Muscle of leg (tissue), 16 donors: Measurements from ENCODE around the gene AFG3L2. TPM values are rescaled to one million over a fixed set of nuclear protein-coding genes. Genes with fewer than 3 reads are reported as not detected.

Experiments
- DNase-seq: peaks from one replicate; pipeline ENCODE4 v3.0.0; 2013
- H3K27ac ChIP-seq: one replicate; pipeline ENCODE4 v1.5.1; 2013; ENCODE audit warnings: mild to moderate bottlenecking, low read length, control low read depth
- H3K27me3 ChIP-seq: one replicate; pipeline ENCODE4 v1.6.1; 2013; ENCODE audit warnings: low read length; ENCODE audit not compliant: control insufficient read depth, insufficient read depth
- H3K36me3 ChIP-seq: one replicate; pipeline ENCODE4 v1.6.1; 2013; ENCODE audit warnings: low read length; ENCODE audit not compliant: control insufficient read depth, insufficient read depth
- H3K4me1 ChIP-seq: one replicate; pipeline ENCODE4 v1.6.1; 2013; ENCODE audit warnings: low read length; ENCODE audit not compliant: control insufficient read depth, insufficient read depth
- H3K4me3 ChIP-seq: one replicate; pipeline ENCODE4 v1.5.1; 2013; ENCODE audit warnings: low read length, control low read depth
- H3K9me3 ChIP-seq: replicated peaks from 2 replicates; pipeline ENCODE4 v1.6.1; 2013; ENCODE audit warnings: low read depth, low read length; ENCODE audit not compliant: control insufficient read depth
- WGBS: methylation state at CpG from one replicate; pipeline ENCODE4 v1.1.5; 2013; ENCODE audit warnings: missing lambda C conversion rate; ENCODE audit not compliant: insufficient coverage; 5-methylcytosine and 5-hydroxymethylcytosine counted together
- long read RNA-seq, 11 donors: transcript quantifications; one replicate each; lab custom pipeline, GENCODE V29; 2026
- polyA plus RNA-seq, 8 donors: library from polyadenylated mRNA; unstranded; fragments of 120-200 nt; gene quantifications; one replicate each; pipeline versions ENCODE4 v1.2.1 to v1.2.3, GENCODE V29; 2013; ENCODE audit warnings: inconsistent platforms in 1 of 8, low replicate concordance in 1 of 8; ENCODE audit not compliant: insufficient read length in 8 of 8, insufficient read depth in 1 of 8
- total RNA-seq: library from RNA; stranded (reverse); fragments of 120-200 nt; gene quantifications from one replicate; pipeline ENCODE4 v1.2.4, GENCODE V29; 2013

The AFG3L2 gene
- 46.1 TPM for total RNA-seq
- polyA plus RNA-seq, result 10 to 100 TPM; 41.0 to 50.4 (median 42.7) TPM
- long read RNA-seq, donor 1, transcript AFG3L2-201 (17 exons, 3,247 nt), result major isoform, 6 of 6 reads
- long read RNA-seq, donor 1, partial matches to known transcripts, result 0 of 6 reads
- long read RNA-seq, donor 1, other reads (novel, unspliced or antisense), result 0 of 6 reads
- long read RNA-seq, donor 2, partial matches to known transcripts, result 0 of 1 reads
- long read RNA-seq, donor 2, other reads (novel, unspliced or antisense), result 0 of 1 reads
- long read RNA-seq, donor 3, transcript AFG3L2-201 (17 exons, 3,247 nt), result major isoform, 11 of 26 reads
- long read RNA-seq, donor 3, partial matches to known transcripts, result 14 of 26 reads
- long read RNA-seq, donor 3, other reads (novel, unspliced or antisense), result 0 of 26 reads
- long read RNA-seq, donor 4, transcript AFG3L2-201 (17 exons, 3,247 nt), result major isoform, 7 of 7 reads
- long read RNA-seq, donor 4, partial matches to known transcripts, result 0 of 7 reads
- long read RNA-seq, donor 4, other reads (novel, unspliced or antisense), result 0 of 7 reads
- long read RNA-seq, donor 5, transcript AFG3L2-201 (17 exons, 3,247 nt), result major isoform, 7 of 29 reads
- long read RNA-seq, donor 5, partial matches to known transcripts, result 22 of 29 reads
- long read RNA-seq, donor 5, other reads (novel, unspliced or antisense), result 0 of 29 reads
- long read RNA-seq, donor 6, transcript AFG3L2-201 (17 exons, 3,247 nt), result major isoform, 9 of 27 reads
- long read RNA-seq, donor 6, partial matches to known transcripts, result 17 of 27 reads
- long read RNA-seq, donor 6, other reads (novel, unspliced or antisense), result 0 of 27 reads
- long read RNA-seq, donor 7, transcript AFG3L2-201 (17 exons, 3,247 nt), result major isoform, 7 of 25 reads
- long read RNA-seq, donor 7, partial matches to known transcripts, result 17 of 25 reads
- long read RNA-seq, donor 7, other reads (novel, unspliced or antisense), result 0 of 25 reads
- long read RNA-seq, donor 8, partial matches to known transcripts, result 0 of 5 reads
- long read RNA-seq, donor 8, other reads (novel, unspliced or antisense), result 0 of 5 reads
- long read RNA-seq, donor 9, partial matches to known transcripts, result 8 of 10 reads
- long read RNA-seq, donor 9, other reads (novel, unspliced or antisense), result 0 of 10 reads
- long read RNA-seq, donor 10, transcript AFG3L2-201 (17 exons, 3,247 nt), result major isoform, 10 of 28 reads
- long read RNA-seq, donor 10, partial matches to known transcripts, result 17 of 28 reads
- long read RNA-seq, donor 10, other reads (novel, unspliced or antisense), result 0 of 28 reads
- long read RNA-seq, donor 11, transcript AFG3L2-201 (17 exons, 3,247 nt), result major isoform, 5 of 19 reads
- long read RNA-seq, donor 11, partial matches to known transcripts, result 13 of 19 reads
- long read RNA-seq, donor 11, other reads (novel, unspliced or antisense), result 0 of 19 reads

GRCh38 chr18:12376754-12377555 lies at the start of gene AFG3L2:
Gene AFG3L2 (minus strand): TSS chr18:12377227. CDS start chr18:12377082, 145 bp downstream.
- Histone ChIP-seq H3K4me1 (peaks cover 22% of the 10 kb centered on the region), H3K4me3 (peak within 1 kb of the TSS; percentile 69), H3K36me3 (peaks cover 5% of the 10 kb centered on the region), H3K9me3 (no peaks in the 10 kb centered on the region), H3K27me3 (no peaks in the 10 kb centered on the region), H3K27ac (peak within 1 kb of the TSS; percentile 96)
- under 1% methylated on average over 91 of the region's 100 CpGs for WGBS
- peak; percentile 100 for DNase-seq

GRCh38 chr18:12424252-12424651 lies 47.2 kb upstream of the AFG3L2 start:
- peaks cover 6% of the 10 kb centered on the region for H3K4me1 ChIP-seq
- no CpG with 5 or more reads among the region's 4 CpGs for WGBS
- H3K9me3 ChIP-seq, result peaks cover 11% of the 10 kb centered on the region
- H3K27ac ChIP-seq, result no peak overlapping the region
- DNase-seq, result no peak
- no peak overlapping the region for H3K4me3 ChIP-seq
- no peaks in the 10 kb centered on the region for H3K27me3 ChIP-seq
- peaks cover 31% of the 10 kb centered on the region for H3K36me3 ChIP-seq

- peaks cover 27% of the 10 kb centered on the region for H3K36me3 ChIP-seq
- DNase-seq, result no peak
- H3K27ac ChIP-seq, result no peak overlapping the region
- H3K27me3 ChIP-seq, result no peaks in the 10 kb centered on the region
- H3K4me1 ChIP-seq, result peaks cover 6% of the 10 kb centered on the region
- H3K4me3 ChIP-seq, result no peak overlapping the region
- WGBS, result 56% methylated on average over 4 of the region's 5 CpGs
- peaks cover 11% of the 10 kb centered on the region for H3K9me3 ChIP-seq
Observed at GRCh38 chr18:12423820-12424219, 46.8 kb upstream of the AFG3L2 start.

- WGBS, result 91% methylated on average over 8 of the region's 10 CpGs
- Histone ChIP-seq H3K27me3 (no peaks in the 10 kb centered on the region), H3K27ac (no peak overlapping the region), H3K4me1 (peaks cover 6% of the 10 kb centered on the region), H3K4me3 (no peak overlapping the region), H3K36me3 (peaks cover 27% of the 10 kb centered on the region), H3K9me3 (peaks cover 11% of the 10 kb centered on the region)
- no peak for DNase-seq
Observed at GRCh38 chr18:12423393-12423792, 46.4 kb upstream of the AFG3L2 start.

- WGBS, result 78% methylated on average over 6 of the region's 9 CpGs
- DNase-seq, result no peak
- Histone ChIP-seq H3K27me3 (no peaks in the 10 kb centered on the region), H3K4me3 (no peak overlapping the region), H3K36me3 (peaks cover 23% of the 10 kb centered on the region), H3K9me3 (peaks cover 9% of the 10 kb centered on the region), H3K27ac (no peak overlapping the region), H3K4me1 (peaks cover 6% of the 10 kb centered on the region)
Observed at GRCh38 chr18:12422936-12423335, 45.9 kb upstream of the AFG3L2 start.

GRCh38 chr18:12421732-12422131 lies 44.7 kb upstream of the AFG3L2 start:
- peaks cover 2% of the 10 kb centered on the region for H3K9me3 ChIP-seq
- no peak overlapping the region for H3K27ac ChIP-seq
- WGBS, result 60% methylated on average over 4 of the region's 5 CpGs

GRCh38 chr18:12420821-12421421 lies 43.9 kb upstream of the AFG3L2 start:
- H3K4me3 ChIP-seq, result peak overlapping the region; percentile 33
- H3K9me3 ChIP-seq, result no peaks in the 10 kb centered on the region
- H3K36me3 ChIP-seq, result peaks cover 8% of the 10 kb centered on the region
- DNase-seq, result peak; percentile 60
- no peaks in the 10 kb centered on the region for H3K27me3 ChIP-seq
- peak overlapping the region; percentile 59 for H3K27ac ChIP-seq
- WGBS, result 4% methylated on average over 20 of the region's 27 CpGs
- peaks cover 11% of the 10 kb centered on the region for H3K4me1 ChIP-seq

More at GRCh38 chr18:12421732-12422131, 44.7 kb upstream of the AFG3L2 start:
- Histone ChIP-seq H3K36me3 (peaks cover 12% of the 10 kb centered on the region), H3K4me1 (peaks cover 6% of the 10 kb centered on the region), H3K27me3 (no peaks in the 10 kb centered on the region), H3K4me3 (no peak overlapping the region)
- no peak for DNase-seq

- Histone ChIP-seq H3K27me3 (no peaks in the 10 kb centered on the region), H3K27ac (no peak overlapping the region), H3K36me3 (peaks cover 4% of the 10 kb centered on the region), H3K4me3 (no peak overlapping the region), H3K4me1 (peaks cover 18% of the 10 kb centered on the region), H3K9me3 (no peaks in the 10 kb centered on the region)
- 13% methylated on average over 1 of the region's 4 CpGs for WGBS
- no peak for DNase-seq
Observed at GRCh38 chr18:12417687-12418086, 40.7 kb upstream of the AFG3L2 start.
